ENCODE measurements around the gene LDLRAD2.
A peak's percentile ranks its signal among the peaks of the same experiment; 100 is the strongest.
"Not testable (repeated sequence)": the region's sequence is repeated elsewhere in the genome, so short reads cannot be mapped to it uniquely, and the experiment has no call there.

Gene LDLRAD2

DNA sequence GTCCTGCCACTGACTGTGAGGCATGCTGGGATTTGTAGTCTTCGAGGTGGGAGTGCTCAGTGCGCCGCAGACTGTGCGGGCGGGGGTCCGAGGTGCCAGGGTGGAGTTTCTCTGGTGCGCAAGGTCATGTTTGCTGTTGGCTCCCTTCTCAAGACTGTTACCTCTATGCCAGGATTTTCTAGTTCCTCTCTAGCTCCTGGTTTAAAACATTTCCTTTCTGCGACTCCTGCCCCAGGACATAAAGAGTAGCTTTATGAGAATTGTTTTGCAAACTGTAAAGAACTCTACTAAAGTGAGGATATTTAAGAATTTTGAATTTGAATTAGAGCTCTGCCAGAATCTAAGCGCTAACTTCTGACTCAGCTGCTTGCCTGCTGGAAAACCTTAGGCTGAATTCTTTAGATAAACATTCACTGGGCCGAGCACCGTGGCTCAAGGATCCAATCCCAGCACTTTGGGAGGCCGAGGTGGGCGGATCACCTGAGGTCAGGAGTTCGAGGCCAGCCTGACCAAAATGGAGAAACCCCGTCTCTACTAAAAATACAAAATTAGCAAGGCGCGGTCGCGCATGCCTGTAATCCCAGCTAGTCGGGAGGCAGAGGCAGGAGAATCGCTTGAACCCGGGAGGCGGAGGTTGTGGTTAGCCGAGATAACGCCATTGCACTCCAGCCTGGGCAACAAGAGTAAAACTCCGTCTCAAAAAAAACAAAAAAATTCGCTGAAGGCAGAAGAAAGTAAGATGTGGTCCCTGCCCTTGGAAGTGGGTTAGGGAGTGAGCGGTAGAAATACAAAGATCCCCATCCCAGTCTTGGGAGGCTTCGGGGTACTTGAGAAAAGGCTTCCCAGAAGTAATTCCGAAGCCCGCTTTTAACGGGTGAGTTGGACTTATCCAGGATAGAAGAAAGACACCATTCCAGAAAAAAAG is 28.1 kb upstream of the LDLRAD2 start:
- peak; percentile 95 for DNase-seq (ENCODE audit: low spot score)

DNA sequence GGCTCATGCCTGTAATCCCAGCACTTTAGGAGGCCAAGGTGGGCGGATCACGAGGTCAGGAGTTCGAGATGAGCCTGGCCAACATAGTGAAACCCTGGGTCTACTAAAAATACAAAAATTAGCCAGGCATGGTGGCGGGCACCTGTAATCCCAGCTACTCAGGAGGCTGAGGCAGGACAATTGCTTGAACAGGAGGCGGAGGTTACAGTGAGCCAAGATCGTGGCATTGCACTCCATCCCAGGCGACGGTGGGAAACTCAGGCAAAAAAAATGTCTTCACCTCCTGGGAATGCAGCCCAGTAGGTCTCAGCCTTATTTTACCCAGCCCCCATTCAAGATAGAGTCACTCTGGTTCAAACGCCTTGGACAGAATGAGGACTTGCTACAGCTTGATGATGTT is 26.3 kb upstream of the LDLRAD2 start:
- DNase-seq (ENCODE audit: low spot score), result not testable (repeated sequence)

DNA sequence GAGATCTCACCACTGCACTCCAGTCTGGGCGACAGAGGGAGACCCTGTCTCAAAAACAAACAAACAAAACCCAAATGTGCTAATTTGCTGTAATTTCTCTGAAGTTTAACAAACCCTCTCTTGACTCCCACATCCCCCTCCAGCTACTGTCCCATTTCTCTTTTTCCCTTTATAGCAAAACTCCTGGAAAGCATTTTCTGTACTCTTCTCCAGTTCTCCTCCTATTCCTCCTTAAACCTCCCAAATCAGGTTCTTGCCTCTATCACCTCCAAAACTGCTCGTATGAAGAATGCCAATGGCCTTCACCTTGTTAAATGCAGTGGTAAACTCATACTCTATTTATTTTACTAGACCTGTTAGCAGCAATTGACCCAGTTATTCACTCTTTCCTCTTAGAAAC is 25.4 kb upstream of the LDLRAD2 start:
- DNase-seq (ENCODE audit: low spot score), result no peak

DNA sequence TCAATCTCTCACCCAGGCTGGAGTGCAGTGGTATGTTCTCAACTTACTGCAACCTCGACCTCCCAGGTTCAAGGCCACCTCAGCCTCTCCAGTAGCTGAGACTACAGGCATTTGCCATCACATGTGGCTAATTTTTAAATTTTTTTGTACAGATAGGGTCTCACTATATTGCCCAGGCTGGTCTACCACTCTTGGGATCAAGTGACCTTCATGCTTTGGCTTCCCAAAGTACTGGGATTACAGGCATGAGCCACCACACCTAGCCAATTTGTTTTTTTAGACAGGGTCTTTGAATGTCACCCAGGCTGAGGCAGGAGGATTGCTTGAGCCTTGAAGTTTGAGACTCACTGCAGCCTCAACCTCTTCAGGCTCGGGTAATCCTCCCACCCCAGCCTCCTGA is 19.0 kb upstream of the LDLRAD2 start:
- DNase-seq (ENCODE audit: low spot score), result no peak

DNA sequence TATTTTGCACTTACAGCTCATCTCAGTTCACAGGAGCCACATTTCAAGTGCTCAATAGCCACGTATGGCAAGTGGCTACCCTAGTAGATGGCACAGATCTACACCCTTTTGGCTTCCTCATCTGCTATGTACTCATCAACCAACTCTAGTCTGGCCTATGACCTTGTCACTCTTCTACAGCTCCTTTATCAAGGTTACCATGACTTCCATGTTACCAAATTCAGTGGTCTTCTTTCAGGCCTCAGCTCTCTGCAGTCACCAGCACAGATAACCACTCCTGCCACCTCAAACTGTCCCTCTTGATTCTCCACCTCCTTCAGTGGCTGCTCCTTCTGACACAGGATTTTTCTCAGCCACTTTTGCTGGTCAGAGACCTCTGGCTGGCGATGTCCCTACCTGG is 17.4 kb upstream of the LDLRAD2 start:
- no peak for DNase-seq (ENCODE audit: low spot score)

DNA sequence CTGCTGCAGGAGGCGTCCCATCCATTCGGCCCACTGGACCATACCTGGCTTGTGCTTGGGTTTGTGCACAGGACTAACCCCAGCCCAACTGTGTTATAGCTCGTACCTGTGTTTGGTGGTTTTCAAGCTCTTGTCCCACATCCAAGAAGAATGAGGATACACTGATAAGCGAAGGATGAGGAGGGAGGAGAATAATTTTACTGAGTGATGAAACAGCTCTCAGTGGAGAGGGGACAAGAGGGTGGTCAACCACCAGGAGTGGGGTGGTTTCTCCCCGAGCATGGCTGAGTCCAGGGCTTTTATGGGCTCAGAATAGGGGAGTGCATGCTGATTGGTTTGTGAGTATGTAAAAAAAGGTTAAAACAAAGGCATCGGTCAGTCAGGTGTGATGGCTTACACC is 17.0 kb upstream of the LDLRAD2 start:
- no peak for DNase-seq (ENCODE audit: low spot score)

DNA sequence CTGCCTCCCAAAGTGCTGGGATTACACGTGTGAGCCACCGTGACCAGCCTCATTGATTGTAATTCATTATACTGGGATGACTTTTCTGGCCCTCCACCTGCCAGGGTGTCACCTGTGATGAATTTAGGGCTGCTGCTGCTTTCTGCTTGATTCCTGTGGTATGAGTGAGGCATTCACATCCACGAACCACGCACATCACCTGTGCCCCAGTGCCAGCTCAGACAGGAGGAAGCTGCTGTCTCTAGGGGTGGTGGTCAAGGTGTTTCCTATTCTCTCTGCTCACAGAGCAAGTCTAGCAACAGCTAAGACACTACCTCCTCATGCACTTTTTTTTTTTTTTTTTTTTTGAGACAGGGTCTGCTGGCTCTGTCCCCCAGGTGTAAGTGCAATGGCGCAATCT is 12.3 kb upstream of the LDLRAD2 start:
- no peak for DNase-seq (ENCODE audit: low spot score)

DNA sequence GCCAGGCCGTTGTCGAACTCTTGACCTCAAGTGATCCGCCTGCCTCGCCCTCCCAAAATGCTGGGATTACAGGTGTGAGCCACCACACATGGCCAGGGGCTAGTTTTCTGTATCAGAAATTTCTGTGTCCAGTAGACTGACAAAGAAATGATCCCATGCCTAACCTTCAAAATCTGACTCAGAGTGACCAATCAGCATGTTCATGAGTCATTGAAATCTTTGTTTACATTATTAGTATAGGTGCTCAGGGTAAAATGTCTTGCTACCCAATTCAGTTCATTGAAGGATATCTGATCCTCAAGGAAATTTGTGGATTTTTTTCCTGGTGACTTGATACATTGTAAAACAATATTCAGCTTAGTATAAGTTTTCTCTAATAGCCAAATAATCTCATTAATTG is 11.0 kb upstream of the LDLRAD2 start:
- DNase-seq (ENCODE audit: low spot score), result no peak

DNA sequence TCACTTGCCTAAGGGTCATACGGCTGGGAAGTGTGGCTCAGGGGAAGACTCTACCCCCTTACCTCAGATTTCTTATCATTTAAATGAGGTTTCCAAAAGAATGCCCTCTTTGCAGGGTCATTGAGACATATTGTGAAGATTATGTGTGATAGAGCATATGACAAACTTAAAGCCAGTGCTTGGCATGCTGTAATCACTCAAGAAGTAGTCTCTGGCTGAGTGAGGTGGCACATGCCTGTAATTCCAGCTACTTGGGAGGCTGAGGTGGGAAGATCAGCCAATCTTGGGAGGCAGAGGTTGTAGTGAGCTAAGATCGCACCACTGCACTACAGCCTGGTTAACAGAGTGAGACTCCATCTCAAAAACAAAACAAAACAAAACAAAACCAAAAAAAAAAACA is 7.5 kb upstream of the LDLRAD2 start:
- DNase-seq (ENCODE audit: low spot score), result no peak

DNA sequence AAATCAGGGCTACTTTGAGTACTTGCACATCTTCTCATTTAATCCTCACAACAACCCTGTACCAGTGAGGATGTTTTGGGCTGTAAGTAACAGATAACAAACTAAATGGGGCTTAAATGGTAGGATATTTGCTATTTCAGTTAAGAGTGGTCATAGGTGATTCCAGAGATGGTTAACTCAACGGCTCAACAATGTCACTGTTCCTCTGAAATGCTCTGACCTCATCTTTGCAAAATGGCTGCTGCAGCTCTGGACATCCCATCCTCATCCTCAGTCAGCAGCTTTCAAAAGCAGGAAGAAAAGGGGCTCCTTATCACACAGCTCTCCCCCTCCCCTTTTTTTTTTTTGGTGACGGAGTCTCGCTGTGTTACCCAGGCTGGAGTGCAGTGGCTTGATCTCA is 1.5 kb downstream of the LDLRAD2 start:
- DNase-seq (ENCODE audit: low spot score), result no peak

DNA sequence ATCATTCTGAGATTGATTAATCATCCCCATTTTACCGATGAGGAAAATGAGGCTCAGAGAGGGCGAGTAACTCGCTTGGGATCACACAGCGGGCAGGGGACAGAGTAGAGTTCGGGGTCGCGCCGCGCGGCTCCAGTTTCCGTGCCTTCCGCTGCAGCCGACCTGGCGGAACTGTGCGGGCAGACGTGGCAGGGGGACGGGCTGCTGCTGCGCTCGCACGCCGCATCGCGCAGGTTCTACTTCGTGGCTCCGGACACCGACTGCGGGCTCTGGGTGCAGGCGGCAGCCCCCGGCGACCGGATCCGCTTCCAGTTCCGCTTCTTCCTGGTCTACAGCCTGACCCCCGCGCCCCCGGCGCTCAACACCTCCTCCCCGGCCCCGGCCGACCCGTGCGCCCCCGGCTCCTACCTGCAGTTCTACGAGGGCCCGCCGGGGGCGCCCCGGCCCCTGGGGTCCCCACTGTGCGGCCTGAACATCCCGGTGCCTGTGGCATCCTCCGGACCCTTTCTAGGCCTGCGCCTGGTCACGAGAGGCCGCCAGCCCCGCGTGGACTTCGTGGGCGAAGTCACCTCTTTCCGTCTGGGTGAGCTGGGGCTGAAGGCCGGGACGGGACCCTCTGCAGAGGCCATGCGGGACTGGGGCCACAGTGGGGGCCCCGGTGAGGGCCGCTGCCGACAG is 2.3 kb downstream of the LDLRAD2 start:
- DNase-seq (ENCODE audit: low spot score), result peak; percentile 26

DNA sequence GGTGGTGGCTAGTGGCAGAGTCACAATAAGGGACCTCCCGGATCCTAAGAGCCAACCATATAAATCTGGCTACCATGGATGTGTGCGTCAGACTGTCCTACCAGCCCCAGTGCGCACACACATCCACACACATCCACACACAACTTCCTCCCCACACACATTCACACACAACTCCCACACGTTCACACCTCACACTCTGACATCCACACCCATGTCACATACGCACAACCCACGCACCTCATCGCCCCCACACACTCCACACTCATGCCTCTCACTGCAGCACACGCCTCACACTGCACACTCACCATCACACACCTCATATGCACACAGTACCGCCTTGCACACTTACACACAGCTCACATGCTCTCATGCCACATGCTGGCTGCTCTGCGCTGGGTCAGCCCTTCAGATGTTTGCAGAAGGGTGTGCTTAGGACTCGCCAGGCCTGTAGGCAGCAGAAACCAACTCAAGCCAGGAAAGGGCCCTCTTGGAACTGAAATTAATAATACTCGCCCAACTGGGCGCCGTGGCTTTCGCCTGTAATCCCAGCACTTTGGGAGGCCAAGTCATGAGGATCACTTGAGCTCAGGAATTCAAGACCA is 3.0 kb downstream of the LDLRAD2 start:
- DNase-seq (ENCODE audit: low spot score), result no peak

DNA sequence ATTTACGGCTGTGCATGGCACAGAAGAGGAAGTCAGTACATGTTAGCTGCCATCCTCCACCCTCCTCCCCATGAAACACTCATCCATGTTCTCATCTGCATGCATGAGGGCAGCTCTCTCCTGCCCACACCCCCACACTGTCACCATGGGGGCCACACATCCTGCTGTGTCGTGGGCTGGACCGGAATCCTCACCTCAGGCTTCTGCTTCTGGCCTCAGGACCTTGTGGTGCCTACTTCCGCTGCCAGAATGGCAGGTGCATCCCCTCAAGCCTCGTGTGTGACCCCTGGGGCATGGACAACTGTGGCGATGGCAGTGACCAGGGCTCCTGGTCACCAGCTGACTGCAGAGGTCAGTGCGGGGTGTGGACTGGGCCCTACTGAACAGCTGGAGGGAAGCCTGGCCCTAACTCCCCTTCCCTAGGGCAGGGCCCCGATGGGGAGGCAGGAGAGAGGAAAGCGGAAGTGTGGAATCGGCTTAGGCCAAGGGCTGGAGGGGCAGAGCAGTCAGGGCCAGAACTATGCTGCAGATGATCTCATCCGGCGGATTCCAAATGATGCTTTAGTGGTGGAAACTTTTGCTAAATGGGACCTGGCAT is 3.8 kb downstream of the LDLRAD2 start:
- no peak for DNase-seq (ENCODE audit: low spot score)

DNA sequence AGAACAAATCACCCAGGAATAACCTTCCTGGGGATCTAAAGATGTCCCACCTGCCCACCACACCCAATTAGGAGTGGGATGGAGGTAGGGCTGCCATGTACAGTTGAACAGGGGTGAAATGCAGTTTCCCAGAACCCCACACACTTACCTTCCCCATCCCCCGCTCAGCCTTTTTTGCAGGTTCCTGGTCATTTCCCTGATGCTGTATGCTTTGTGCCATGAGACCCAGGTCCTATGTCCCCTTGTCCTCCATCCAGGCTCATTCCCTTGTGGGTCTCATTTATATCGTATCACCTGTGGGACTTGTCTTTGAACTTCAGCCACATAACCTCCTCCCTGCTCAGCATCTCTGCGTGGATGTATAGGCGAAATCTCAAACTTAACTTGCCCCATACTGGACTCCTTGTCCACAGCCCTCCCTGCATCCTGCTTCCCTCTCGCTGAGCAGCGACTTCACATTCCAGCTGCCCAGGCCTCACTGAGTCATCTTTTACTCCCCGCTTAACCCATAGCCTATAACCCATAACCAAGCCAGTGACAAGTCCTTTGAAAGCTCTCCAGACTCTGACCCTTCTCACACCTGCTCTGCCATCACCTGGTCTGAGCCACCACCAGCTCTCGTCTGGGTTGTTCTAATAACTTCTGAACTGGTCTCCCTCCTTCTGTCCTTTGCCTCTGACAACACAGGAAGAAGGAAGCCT is 4.7 kb downstream of the LDLRAD2 start:
- DNase-seq (ENCODE audit: low spot score), result no peak

DNA sequence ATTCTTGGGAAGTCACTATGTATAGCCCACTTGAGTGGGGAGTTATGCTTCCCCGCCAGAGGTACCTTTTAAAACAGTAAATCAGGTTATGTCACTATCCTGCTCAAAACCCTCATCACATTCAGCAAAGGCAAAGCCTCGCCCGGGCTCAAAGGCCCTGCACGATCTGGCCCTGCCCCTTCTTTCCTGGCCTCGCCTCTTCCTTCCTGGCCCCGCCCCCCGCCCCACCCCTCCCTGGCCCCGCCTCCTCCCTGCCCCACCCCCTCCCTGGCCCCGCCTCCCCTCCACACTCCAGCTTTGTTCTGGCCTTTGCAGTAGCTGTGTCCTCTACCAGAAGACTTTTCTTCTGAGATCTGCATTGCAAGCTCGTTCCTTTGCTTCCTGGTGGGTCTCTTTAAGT is 6.6 kb downstream of the LDLRAD2 start:
- peak; percentile 29 for DNase-seq (ENCODE audit: low spot score)

DNA sequence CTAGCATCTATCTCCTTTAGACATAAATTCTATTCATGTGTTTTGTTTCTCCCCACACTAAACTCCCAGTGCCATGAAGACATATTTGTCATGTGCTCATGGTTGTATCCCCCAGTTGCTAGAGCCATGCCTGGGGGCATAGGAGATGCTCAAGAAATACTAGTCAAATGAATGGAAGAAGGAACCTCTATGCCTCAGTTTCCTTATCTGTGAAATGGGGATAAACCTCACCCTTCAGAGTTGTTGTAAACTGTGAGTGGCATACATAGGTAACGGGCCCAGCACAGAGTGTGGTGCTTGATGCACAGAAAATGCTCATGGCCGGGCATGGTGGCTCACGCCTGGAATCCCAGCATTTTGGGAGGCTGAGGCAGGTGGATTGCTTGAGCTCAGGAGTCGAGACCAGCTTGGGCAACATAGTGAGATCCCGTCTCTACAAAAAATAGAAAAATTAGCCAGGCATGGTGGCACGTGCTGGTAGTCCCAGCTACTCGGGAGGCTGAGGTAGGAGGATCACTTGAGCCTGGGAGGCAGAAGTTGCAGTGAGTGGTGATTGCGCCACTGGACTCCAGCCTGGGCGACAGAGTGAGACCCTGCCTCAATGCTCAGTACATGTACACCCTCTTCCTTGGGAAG is 8.7 kb downstream of the LDLRAD2 start:
- no peak for DNase-seq (ENCODE audit: low spot score)

DNA sequence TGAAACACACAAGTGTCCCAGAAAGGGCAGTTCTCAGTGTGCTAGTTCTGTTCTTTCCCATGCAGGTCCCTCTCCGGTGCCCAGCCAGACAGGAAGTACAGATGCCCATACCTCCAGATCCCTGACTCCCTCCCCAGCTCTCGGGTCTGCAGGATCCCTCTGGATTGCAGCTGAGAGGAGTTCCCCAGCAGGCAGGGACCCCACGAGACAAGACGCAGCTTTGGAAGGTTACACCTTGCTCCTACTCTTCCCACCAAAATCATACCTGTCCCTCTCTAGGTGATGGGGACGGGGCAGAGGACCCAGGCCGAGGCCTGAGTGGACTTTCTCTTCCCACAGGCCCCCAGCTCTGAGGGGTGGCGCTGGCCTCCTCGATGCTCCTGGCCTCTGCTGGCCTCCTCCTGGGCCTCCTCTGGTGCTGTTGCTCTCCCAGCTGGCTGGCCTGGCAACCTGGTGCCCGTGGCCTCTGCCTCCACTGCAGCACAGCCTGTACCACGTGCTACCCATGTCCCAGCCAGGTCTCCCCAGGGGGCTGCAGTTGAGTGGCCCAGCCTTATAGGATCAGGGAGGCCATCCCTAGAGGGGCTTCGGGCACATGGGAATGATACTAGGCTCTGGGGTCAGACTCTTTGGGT is 9.4 kb downstream of the LDLRAD2 start:
- DNase-seq (ENCODE audit: low spot score), result no peak

DNA sequence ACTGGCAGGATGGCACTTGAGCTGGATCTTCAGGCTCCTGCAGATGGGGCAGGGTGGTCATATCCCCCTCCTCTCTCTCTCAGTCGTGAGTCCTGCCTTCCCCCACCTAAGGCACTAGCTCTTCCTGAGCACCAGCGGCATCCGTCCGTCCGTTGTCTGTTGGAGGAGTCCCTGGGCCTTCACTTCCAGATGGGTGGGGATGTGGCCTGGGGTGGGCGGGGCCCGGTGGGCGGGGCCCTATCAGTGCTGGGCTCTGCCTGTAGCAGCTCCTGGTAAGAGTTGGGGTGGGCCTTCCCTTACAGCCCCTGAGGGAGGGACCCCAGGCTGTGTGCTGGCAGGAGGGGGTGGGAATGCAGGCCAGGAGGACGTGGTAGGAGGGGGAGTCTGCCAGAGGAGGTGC is 10.3 kb downstream of the LDLRAD2 start:
- DNase-seq (ENCODE audit: low spot score), result peak; percentile 20

DNA sequence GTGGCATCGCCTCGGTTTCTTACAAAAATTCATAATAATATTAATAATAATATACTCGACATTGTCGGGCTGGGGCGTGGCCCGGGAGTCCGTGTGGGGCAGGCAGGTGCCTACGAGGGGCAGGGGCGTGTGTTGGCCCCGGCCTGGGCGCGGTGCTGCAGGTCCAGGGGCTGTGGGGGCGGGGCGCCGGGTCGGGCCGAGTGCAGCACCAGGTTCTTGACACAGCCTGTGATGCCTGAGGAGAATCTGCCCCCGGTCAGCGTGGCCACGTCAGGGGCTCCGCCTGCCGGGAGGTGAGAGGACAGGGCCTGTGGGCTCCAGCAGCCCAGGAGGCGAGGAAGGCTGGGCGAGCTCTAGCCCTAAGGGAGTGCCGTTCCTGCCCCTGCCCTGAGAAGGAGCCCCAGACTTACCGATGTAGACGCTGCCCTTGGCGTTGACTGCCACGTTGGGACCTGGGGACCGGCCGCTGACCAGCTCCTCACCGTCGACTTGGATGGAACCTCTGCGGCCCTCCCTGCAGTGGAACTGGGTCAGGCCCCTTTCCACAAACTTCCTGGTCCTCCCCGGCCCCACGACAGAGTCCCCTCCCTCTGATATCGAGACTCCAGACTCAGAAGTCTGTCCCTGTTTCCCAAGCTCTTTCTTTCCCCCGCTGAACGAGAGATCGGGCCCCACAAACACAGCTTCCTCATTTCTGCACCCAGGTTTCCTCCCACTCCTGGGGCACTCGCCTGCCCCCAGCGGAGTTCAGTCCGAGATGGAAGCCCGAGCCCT is 11.3 kb downstream of the LDLRAD2 start:
- no peak for DNase-seq (ENCODE audit: low spot score)
